HepG2 (cell line): ENCODE data around the gene VAPA. TPM values are rescaled to one million over a fixed set of nuclear protein-coding genes. Genes with fewer than 3 reads are reported as not detected.

ENCODE experiments used
- CEBPG ChIP-seq: IDR thresholded peaks from 2 replicates; pipeline ENCODE4 v1.6.1; 2016
- KLF11 ChIP-seq: IDR thresholded peaks from 2 replicates; pipeline ENCODE4 v1.6.1; 2016; ENCODE audit warnings: missing compliant biosample characterization
- MAF1 ChIP-seq: sonication (generic); formaldehyde crosslinking; IDR thresholded peaks from 2 replicates; pipeline ENCODE4 v1.5.0; 2020; ENCODE audit warnings: missing genetic modification reagents, borderline replicate concordance
- NFE2L1 ChIP-seq: sonication (generic); formaldehyde crosslinking; IDR thresholded peaks from 2 replicates; pipeline ENCODE4 v1.4.0; 2020; ENCODE audit warnings: missing genetic modification reagents, mild to moderate bottlenecking, borderline replicate concordance
- RCOR2 ChIP-seq: IDR thresholded peaks from 2 replicates; pipeline ENCODE4 v1.6.1; 2016; ENCODE audit warnings: missing biosample characterization, missing genetic modification reagents
- TP53 ChIP-seq: sonication (generic); formaldehyde crosslinking; conservative IDR thresholded peaks from 2 replicates; pipeline ENCODE4 v1.4.0; 2020; ENCODE audit warnings: missing genetic modification reagents
- ZBED4 ChIP-seq: sonication (generic); formaldehyde crosslinking; IDR thresholded peaks from 2 replicates; pipeline ENCODE4 v1.4.0; 2020; ENCODE audit warnings: missing genetic modification reagents, borderline replicate concordance
- ZNF232 ChIP-seq: sonication (generic); formaldehyde crosslinking; IDR thresholded peaks from 2 replicates; pipeline ENCODE4 v1.4.0; 2020; ENCODE audit warnings: missing genetic modification reagents, borderline replicate concordance
- ZNF256 ChIP-seq: sonication (generic); formaldehyde crosslinking; conservative IDR thresholded peaks from 2 replicates; pipeline ENCODE4 v1.4.0; 2020; ENCODE audit warnings: missing genetic modification reagents
- ZNF407 ChIP-seq: sonication (generic); formaldehyde crosslinking; IDR thresholded peaks from one replicate; pipeline ENCODE4 v1.5.1; 2020; ENCODE audit warnings: mild to moderate bottlenecking, missing genetic modification reagents; ENCODE audit errors: not compliant biosample characterization
- ZNF549 ChIP-seq: sonication (generic); formaldehyde crosslinking; IDR thresholded peaks from 2 replicates; pipeline ENCODE4 v1.5.0; 2020; ENCODE audit warnings: missing genetic modification reagents
- ZNF562 ChIP-seq: sonication (generic); formaldehyde crosslinking; IDR thresholded peaks from 2 replicates; pipeline ENCODE4 v1.8.0; 2022; ENCODE audit warnings: missing genetic modification reagents, borderline replicate concordance
- ZNF615 ChIP-seq: sonication (generic); formaldehyde crosslinking; IDR thresholded peaks from 2 replicates; pipeline ENCODE4 v1.5.0; 2020; ENCODE audit warnings: mild to moderate bottlenecking, missing genetic modification reagents, borderline replicate concordance
- ZNF652 ChIP-seq: IDR thresholded peaks from 2 replicates; pipeline ENCODE4 v1.6.1; 2016; ENCODE audit warnings: low read depth, borderline replicate concordance
- ZNF7 ChIP-seq: IDR thresholded peaks from 2 replicates; pipeline ENCODE4 v1.6.1; 2016; ENCODE audit warnings: missing biosample characterization, missing genetic modification reagents
- polyA plus RNA-seq, 8 experiments: library from polyadenylated mRNA; depleted of rRNA in 3 of 8; stranded (reverse) in 7 of 8; unstranded in 1 of 8; fragments of >200 nt; fragmentation: Illumina TruSeq in 4 of 8; extraction: Trizol in 4 of 8; gene quantifications; 2 replicates each; pipeline versions ENCODE4 v1.2.1 to v1.2.3, GENCODE V29; 2011 to 2016; ENCODE audit warnings: low read depth in 4 of 8, missing spikeins in 1 of 8, mixed read lengths in 1 of 8; ENCODE audit not compliant: insufficient read depth in 1 of 8
- total RNA-seq, 5 experiments: library from RNA; depleted of rRNA; stranded (reverse); fragments of >200 nt; fragmentation: Illumina TruSeq; extraction: Trizol; gene quantifications; 2 replicates each; pipeline ENCODE4 v1.2.3, GENCODE V29; 2016; ENCODE audit warnings: low read depth in 1 of 5
- TF ChIP-seq, protein P1 (sequence below): sonication (generic); formaldehyde crosslinking; IDR thresholded peaks from 2 replicates; pipeline ENCODE4 v1.4.0; 2020; ENCODE audit warnings: missing genetic modification reagents

VAPA gene
- total and polyA plus RNA-seq, 2 of the 13 experiments (the other 11 are each of a cell fraction or from before 2014, with no cell fraction given): 167 to 294 TPM

- TF ChIP-seq ZNF407 (CRISPR knock-in tag) (no peak), ZNF232 (CRISPR knock-in tag) (no peak), ZNF615 (CRISPR knock-in tag) (no peak), RCOR2 (0 out of 2 replicates have a peak, but pooled peaks have one; percentile 32), ZNF562 (CRISPR knock-in tag) (no peak), ZBED4 (CRISPR knock-in tag) (peak; percentile 29; the same call in 1 of the 2 replicates), NFE2L1 (CRISPR knock-in tag) (no peak), ZNF652 (CRISPR knock-in tag) (no peak), CEBPG (CRISPR knock-in tag) (peak; percentile 89), ZNF549 (CRISPR knock-in tag) (no peak), KLF11 (CRISPR knock-in tag) (no peak), ZNF7 (CRISPR knock-in tag) (no peak), MAF1 (CRISPR knock-in tag) (no peak), ZNF256 (no peak), TP53 (CRISPR knock-in tag) (no peak)
- TF ChIP-seq, protein P1, sequence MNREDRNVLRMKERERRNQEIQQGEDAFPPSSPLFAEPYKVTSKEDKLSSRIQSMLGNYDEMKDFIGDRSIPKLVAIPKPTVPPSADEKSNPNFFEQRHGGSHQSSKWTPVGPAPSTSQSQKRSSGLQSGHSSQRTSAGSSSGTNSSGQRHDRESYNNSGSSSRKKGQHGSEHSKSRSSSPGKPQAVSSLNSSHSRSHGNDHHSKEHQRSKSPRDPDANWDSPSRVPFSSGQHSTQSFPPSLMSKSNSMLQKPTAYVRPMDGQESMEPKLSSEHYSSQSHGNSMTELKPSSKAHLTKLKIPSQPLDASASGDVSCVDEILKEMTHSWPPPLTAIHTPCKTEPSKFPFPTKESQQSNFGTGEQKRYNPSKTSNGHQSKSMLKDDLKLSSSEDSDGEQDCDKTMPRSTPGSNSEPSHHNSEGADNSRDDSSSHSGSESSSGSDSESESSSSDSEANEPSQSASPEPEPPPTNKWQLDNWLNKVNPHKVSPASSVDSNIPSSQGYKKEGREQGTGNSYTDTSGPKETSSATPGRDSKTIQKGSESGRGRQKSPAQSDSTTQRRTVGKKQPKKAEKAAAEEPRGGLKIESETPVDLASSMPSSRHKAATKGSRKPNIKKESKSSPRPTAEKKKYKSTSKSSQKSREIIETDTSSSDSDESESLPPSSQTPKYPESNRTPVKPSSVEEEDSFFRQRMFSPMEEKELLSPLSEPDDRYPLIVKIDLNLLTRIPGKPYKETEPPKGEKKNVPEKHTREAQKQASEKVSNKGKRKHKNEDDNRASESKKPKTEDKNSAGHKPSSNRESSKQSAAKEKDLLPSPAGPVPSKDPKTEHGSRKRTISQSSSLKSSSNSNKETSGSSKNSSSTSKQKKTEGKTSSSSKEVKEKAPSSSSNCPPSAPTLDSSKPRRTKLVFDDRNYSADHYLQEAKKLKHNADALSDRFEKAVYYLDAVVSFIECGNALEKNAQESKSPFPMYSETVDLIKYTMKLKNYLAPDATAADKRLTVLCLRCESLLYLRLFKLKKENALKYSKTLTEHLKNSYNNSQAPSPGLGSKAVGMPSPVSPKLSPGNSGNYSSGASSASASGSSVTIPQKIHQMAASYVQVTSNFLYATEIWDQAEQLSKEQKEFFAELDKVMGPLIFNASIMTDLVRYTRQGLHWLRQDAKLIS (CRISPR knock-in tag): no peak
Measured at GRCh38 chr18:9931678-9932077, 17.9 kb downstream of the VAPA start (continued).
